Endothelial cell of umbilical vein (primary cell): ENCODE data around the gene DMD. TPM values are rescaled to one million over a fixed set of nuclear protein-coding genes. Genes with fewer than 3 reads are reported as not detected.

Experiments used
- BruUV-seq: library from RNA; stranded (reverse); fragments of 400-500 nt; replicated peaks from 2 replicates; lab custom pipeline; 2021; lab: Mats Ljungman, UMichigan
- CTCF ChIA-PET: fragments of 300-600, 350-600 bp; sonication (Branson Sonifier 250); formaldehyde crosslinking; loops from one replicate; lab custom pipeline; 2021; ENCODE audit warnings: antibody characterized with exemption, inconsistent platforms; lab: Charles Lee
- POLR2A ChIA-PET: fragments of 300-600, 350-600 bp; sonication (Branson Sonifier 250); formaldehyde crosslinking; loops from one replicate; lab custom pipeline; 2021; ENCODE audit warnings: antibody characterized with exemption, inconsistent platforms; lab: Charles Lee
- DNase-seq: peaks from one replicate; pipeline ENCODE4 v3.0.0-alpha.2; 2011; ENCODE audit warnings: low read depth, low spot score
- FAIRE-seq: peaks from 2 replicates; lab custom pipeline; 2011; peaks lifted over from hg19 to GRCh38; lab: Jason Lieb, UNC
- H2AFZ ChIP-seq: 2 replicates; pipeline ENCODE4 v1.6.0; 2012; ENCODE audit warnings: low read depth, low read length, control low read depth, inconsistent platforms
- H3K27ac ChIP-seq: 2 replicates; pipeline ENCODE4 v1.5.1; 2011; ENCODE audit warnings: low read depth, mild to moderate bottlenecking, control low read depth, low read length, moderate library complexity; ENCODE audit not compliant: insufficient read depth
- H3K27me3 ChIP-seq, 2 experiments: 2 replicates each; pipeline versions ENCODE4 v1.6.0 to v1.6.1; 2011; ENCODE audit warnings: low read length in 2 of 2, mixed read lengths in 1 of 2; ENCODE audit not compliant: control insufficient read depth in 2 of 2, insufficient read depth in 2 of 2
- H3K36me3 ChIP-seq, 2 experiments: 2 replicates in 1 of 2; 3 replicates in 1 of 2; pipeline ENCODE4 v1.5.1; 2011; ENCODE audit warnings: low read length in 2 of 2, mild to moderate bottlenecking in 1 of 2, moderate library complexity in 1 of 2; ENCODE audit not compliant: control insufficient read depth in 2 of 2, insufficient read depth in 2 of 2; ENCODE audit errors: extremely low read depth in 1 of 2
- H3K4me1 ChIP-seq: 3 replicates; pipeline ENCODE4 v1.5.1; 2011; ENCODE audit warnings: mild to moderate bottlenecking, low read length; ENCODE audit not compliant: control insufficient read depth, insufficient read depth; ENCODE audit errors: extremely low read depth
- H3K4me2 ChIP-seq: 2 replicates; pipeline ENCODE4 v1.6.1; 2011; ENCODE audit warnings: low read length, control low read depth, mixed read lengths; ENCODE audit not compliant: insufficient read depth
- H3K4me3 ChIP-seq, 3 experiments: fragments of 200-600 bp in 1 of 3; sonication (generic), shearing (Covaris generic) in 1 of 3; replicated peaks in 1 of 3; 2 replicates each; pipeline ENCODE4 v1.5.1; 2011 to 2016; ENCODE audit warnings: control low read depth in 3 of 3, low read length in 3 of 3, mild to moderate bottlenecking in 2 of 3, inconsistent platforms in 1 of 3, low read depth in 1 of 3, moderate library complexity in 1 of 3; ENCODE audit not compliant: insufficient read depth in 1 of 3
- H3K79me2 ChIP-seq: 2 replicates; pipeline ENCODE4 v1.6.0; 2012; ENCODE audit warnings: low read length, inconsistent platforms; ENCODE audit not compliant: control insufficient read depth, insufficient read depth
- H3K9ac ChIP-seq: replicated peaks from 2 replicates; pipeline ENCODE3; 2011; ENCODE audit warnings: low read length, control low read depth; ENCODE audit not compliant: insufficient read depth; ENCODE audit errors: extremely low read depth
- H3K9me1 ChIP-seq: replicated peaks from 3 replicates; pipeline ENCODE4 v1.6.0; 2011; ENCODE audit warnings: mild to moderate bottlenecking, low read length; ENCODE audit not compliant: control insufficient read depth, insufficient read depth; ENCODE audit errors: extremely low read depth
- H3K9me3 ChIP-seq: replicated peaks from 2 replicates; pipeline ENCODE4 v1.5.1; 2012; ENCODE audit warnings: low read length, inconsistent platforms; ENCODE audit not compliant: control insufficient read depth, insufficient read depth
- H4K20me1 ChIP-seq: replicated peaks from 2 replicates; pipeline ENCODE3; 2011; ENCODE audit warnings: mild to moderate bottlenecking, low read length; ENCODE audit not compliant: control insufficient read depth, insufficient read depth; ENCODE audit errors: extremely low read depth
- EZH2 ChIP-seq: IDR thresholded peaks from 2 replicates; pipeline ENCODE4 v1.6.1; 2012; ENCODE audit warnings: borderline replicate concordance, low read depth, mild to moderate bottlenecking, moderate library complexity, low read length, inconsistent platforms; ENCODE audit not compliant: severe bottlenecking
- FOS ChIP-seq: IDR thresholded peaks from 2 replicates; pipeline ENCODE4 v1.6.1; 2011; ENCODE audit warnings: mild to moderate bottlenecking, low read length, moderate library complexity, borderline replicate concordance; ENCODE audit not compliant: insufficient read depth
- GATA2 ChIP-seq: IDR thresholded peaks from 2 replicates; pipeline ENCODE4 v1.7.0; 2011; ENCODE audit warnings: low read depth, mild to moderate bottlenecking, moderate library complexity, mixed read lengths, low read length; ENCODE audit not compliant: insufficient read length, insufficient read depth
- JUN ChIP-seq: IDR thresholded peaks from 2 replicates; pipeline ENCODE4 v1.6.1; 2011; ENCODE audit warnings: borderline replicate concordance, low read depth; ENCODE audit not compliant: insufficient read length, insufficient read depth
- MYC ChIP-seq: IDR thresholded peaks from one replicate; pipeline ENCODE4 v1.6.1; 2011; ENCODE audit warnings: mild to moderate bottlenecking, low read depth, low read length
- POLR2A ChIP-seq: IDR thresholded peaks from 2 replicates; pipeline ENCODE4 v1.6.1; 2012; ENCODE audit warnings: low read depth, mild to moderate bottlenecking, control low read depth, low read length
- POLR2AphosphoS5 ChIP-seq: IDR thresholded peaks from 2 replicates; pipeline ENCODE4 v1.6.1; 2012; ENCODE audit warnings: low read depth, mild to moderate bottlenecking, control low read depth, low read length, moderate library complexity; ENCODE audit not compliant: insufficient read depth
- dilution Hi-C: fragments of 300-500 bp; cut with MboI; formaldehyde crosslinking; loops from one replicate; pipeline ENCODE4 v1.15.0; 2019; ENCODE audit warnings: low sequenced_read_pairs; ENCODE audit not compliant: extremely low pct_ligation_motif_present
- intact Hi-C: fragments of 100-400 bp; cut with micrococcal nuclease; formaldehyde crosslinking; loops from one replicate; pipeline ENCODE4 v1.10.0; 2022
- polyA plus RNA-seq, 4 experiments: library from polyadenylated mRNA; depleted of rRNA in 3 of 4; stranded (reverse) in 3 of 4; unstranded in 1 of 4; fragments of >200 nt; gene quantifications; 2 replicates each; pipeline versions ENCODE4 v1.2.1 to v1.2.3, GENCODE V29; 2011 to 2012; ENCODE audit warnings: missing spikeins in 1 of 4
- total RNA-seq: library from RNA; stranded (reverse); gene quantifications from 2 replicates; pipeline ENCODE4 v1.2.3, GENCODE V29; 2021
- TF ChIP-seq, protein P1 (sequence below): IDR thresholded peaks from 2 replicates; pipeline ENCODE4 v1.6.1; 2011; ENCODE audit not compliant: insufficient read depth, insufficient read length
- TF ChIP-seq, protein P2 (sequence below), 2 donors: IDR thresholded peaks; 1 replicate in 1 of 2; 2 replicates in 1 of 2; pipeline ENCODE4 v1.5.1; 2011; ENCODE audit warnings: low read length in 2 of 2, mild to moderate bottlenecking in 2 of 2, moderate library complexity in 2 of 2, control low read depth in 1 of 2, inconsistent platforms in 1 of 2, low read depth in 1 of 2; ENCODE audit not compliant: insufficient read depth in 1 of 2; ENCODE audit errors: extremely low read depth in 1 of 2

Gene DMD
- total and polyA plus RNA-seq, 2 donors (not counting 3 experiments of a cell fraction or from before 2014, with no cell fraction given) = 7.3 to 9.0 TPM

DNA sequence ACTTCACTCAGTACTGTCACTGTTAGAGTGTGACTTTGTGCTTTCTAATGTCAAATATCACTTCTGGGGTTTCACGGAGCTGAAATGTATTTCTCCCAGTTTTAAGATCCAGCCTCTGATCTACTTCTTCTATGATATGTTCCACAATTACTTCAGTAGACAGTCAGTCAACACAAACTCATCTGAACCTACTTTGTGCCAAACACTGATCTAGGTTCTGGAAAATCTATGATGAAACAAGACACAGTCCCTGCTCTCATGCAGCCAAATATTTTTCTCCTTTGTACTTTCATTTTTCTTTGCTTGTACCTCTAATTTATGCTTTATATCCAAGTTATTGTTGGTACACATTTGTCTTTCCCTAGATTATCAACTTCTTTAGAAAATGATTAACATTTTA, 1498.2 kb downstream of the DMD start:
- H3K4me1 ChIP-seq = no peaks in the 10 kb centered on the region
- ChIA-PET CTCF (no interaction called here), POLR2A (no interaction called here)
- no peak for TF ChIP-seq POLR2A
- TF ChIP-seq JUN = no peak
- TF ChIP-seq, protein P1, sequence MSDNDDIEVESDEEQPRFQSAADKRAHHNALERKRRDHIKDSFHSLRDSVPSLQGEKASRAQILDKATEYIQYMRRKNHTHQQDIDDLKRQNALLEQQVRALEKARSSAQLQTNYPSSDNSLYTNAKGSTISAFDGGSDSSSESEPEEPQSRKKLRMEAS = no peak
- no peak for TF ChIP-seq EZH2
- no peak for TF ChIP-seq GATA2
- TF ChIP-seq MYC = no peak
- TF ChIP-seq, protein P2, sequence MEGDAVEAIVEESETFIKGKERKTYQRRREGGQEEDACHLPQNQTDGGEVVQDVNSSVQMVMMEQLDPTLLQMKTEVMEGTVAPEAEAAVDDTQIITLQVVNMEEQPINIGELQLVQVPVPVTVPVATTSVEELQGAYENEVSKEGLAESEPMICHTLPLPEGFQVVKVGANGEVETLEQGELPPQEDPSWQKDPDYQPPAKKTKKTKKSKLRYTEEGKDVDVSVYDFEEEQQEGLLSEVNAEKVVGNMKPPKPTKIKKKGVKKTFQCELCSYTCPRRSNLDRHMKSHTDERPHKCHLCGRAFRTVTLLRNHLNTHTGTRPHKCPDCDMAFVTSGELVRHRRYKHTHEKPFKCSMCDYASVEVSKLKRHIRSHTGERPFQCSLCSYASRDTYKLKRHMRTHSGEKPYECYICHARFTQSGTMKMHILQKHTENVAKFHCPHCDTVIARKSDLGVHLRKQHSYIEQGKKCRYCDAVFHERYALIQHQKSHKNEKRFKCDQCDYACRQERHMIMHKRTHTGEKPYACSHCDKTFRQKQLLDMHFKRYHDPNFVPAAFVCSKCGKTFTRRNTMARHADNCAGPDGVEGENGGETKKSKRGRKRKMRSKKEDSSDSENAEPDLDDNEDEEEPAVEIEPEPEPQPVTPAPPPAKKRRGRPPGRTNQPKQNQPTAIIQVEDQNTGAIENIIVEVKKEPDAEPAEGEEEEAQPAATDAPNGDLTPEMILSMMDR (IDR thresholded peaks at IDR 0.05; ENCODE audit: extremely low read depth in 1 of 2, insufficient read depth in 1 of 2, low read depth in 1 of 2, low read length in 2 of 2) = no peak
- TF ChIP-seq POLR2AphosphoS5 = no peak
- TF ChIP-seq FOS = no peak
- no peaks in the 10 kb centered on the region for H3K27me3 ChIP-seq
- dilution Hi-C loops (no loop called here), intact Hi-C loops (no loop called here)
- H3K36me3 ChIP-seq = no peaks in the 10 kb centered on the region
- no peak overlapping the region for H2AFZ ChIP-seq
- H3K27ac ChIP-seq = no peak overlapping the region
- DNase-seq (no peak), FAIRE-seq (peak; percentile 21)
- H3K9ac ChIP-seq = no peak overlapping the region
- no peaks in the 10 kb centered on the region for H4K20me1 ChIP-seq
- no peak overlapping the region for H3K4me3 ChIP-seq
- no peaks in the 10 kb centered on the region for H3K9me3 ChIP-seq
- H3K4me2 ChIP-seq = no peak overlapping the region
- no peaks in the 10 kb centered on the region for H3K79me2 ChIP-seq
- no peaks in the 10 kb centered on the region for H3K9me1 ChIP-seq
- BruUV-seq = no TSS peak
